Suprapubic skin (tissue), 4 donors: ENCODE data around the gene GPX6. TPM values are rescaled to one million over a fixed set of nuclear protein-coding genes. Genes with fewer than 3 reads are reported as not detected.

Source experiments
- DNase-seq, 2 donors: peaks; one replicate each; pipeline ENCODE4 v3.0.0-alpha.2; 2019; ENCODE audit warnings: low spot score in 2 of 2
- H3K27ac ChIP-seq: fragments of 200-600 bp; sonication (generic); one replicate; pipeline ENCODE4 v1.5.1; 2019
- H3K27me3 ChIP-seq: fragments of 200-600 bp; sonication (generic); one replicate; pipeline ENCODE4 v1.5.1; 2019
- H3K36me3 ChIP-seq: fragments of 200-600 bp; sonication (generic); one replicate; pipeline ENCODE4 v1.5.1; 2019
- H3K4me1 ChIP-seq: fragments of 200-600 bp; sonication (generic); one replicate; pipeline ENCODE4 v1.5.1; 2019
- H3K4me3 ChIP-seq: fragments of 200-600 bp; sonication (generic); one replicate; pipeline ENCODE4 v1.5.1; 2019; ENCODE audit warnings: mild to moderate bottlenecking
- H3K9me3 ChIP-seq: fragments of 200-600 bp; sonication (generic); one replicate; pipeline ENCODE4 v1.5.1; 2019
- CTCF ChIP-seq, 2 donors: fragments of 200-600 bp in 1 of 2; fragments of 450-650 bp in 1 of 2; sonication (generic) in 1 of 2; IDR thresholded peaks; one replicate each; pipeline ENCODE4 v1.5.1; 2016 to 2019; ENCODE audit warnings: antibody characterized with exemption in 2 of 2, mild to moderate bottlenecking in 1 of 2, moderate library complexity in 1 of 2
- EP300 ChIP-seq: sonication (generic); formaldehyde crosslinking; IDR thresholded peaks from one replicate; pipeline ENCODE4 v1.6.1; 2017; ENCODE audit warnings: antibody characterized with exemption
- POLR2A ChIP-seq, 2 donors: fragments of 450-650 bp; IDR thresholded peaks; one replicate each; pipeline ENCODE4 v1.6.1; 2017; ENCODE audit warnings: antibody characterized with exemption in 2 of 2, mild to moderate bottlenecking in 2 of 2, moderate library complexity in 2 of 2
- POLR2AphosphoS5 ChIP-seq, 3 donors: sonication (generic); formaldehyde crosslinking; IDR thresholded peaks; one replicate each; pipeline ENCODE4 v1.6.1; 2017; ENCODE audit warnings: antibody characterized with exemption in 3 of 3
- WGBS: methylation state at CpG from one replicate; pipeline ENCODE4 v1.1.5; 2018; 5-methylcytosine and 5-hydroxymethylcytosine counted together
- total RNA-seq, 4 donors: library from RNA; depleted of rRNA; stranded (reverse); fragments of >200 nt; gene quantifications; one replicate each; pipeline ENCODE4 v1.1.0, GENCODE V29; 2016

Gene GPX6
- total RNA-seq, 4 donors from 2014 or later, result not detected

GRCh38 chr6:28534306-28534705 lies 18.7 kb upstream of the GPX6 start:
- no peaks in the 10 kb centered on the region for H3K36me3 ChIP-seq
- H3K9me3 ChIP-seq, result no peaks in the 10 kb centered on the region
- TF ChIP-seq CTCF (IDR thresholded peaks at IDR 0.05) (no peak), POLR2AphosphoS5 (IDR thresholded peaks at IDR 0.05) (no peak), POLR2A (IDR thresholded peaks at IDR 0.05) (no peak), EP300 (no peak)
- WGBS, result 58% methylated on average over 3 of the region's 3 CpGs
- H3K27ac ChIP-seq, result no peak overlapping the region
- DNase-seq, result no peak
- H3K4me3 ChIP-seq, result no peak overlapping the region
- no peaks in the 10 kb centered on the region for H3K4me1 ChIP-seq
- peaks cover 35% of the 10 kb centered on the region for H3K27me3 ChIP-seq

GRCh38 chr6:28531479-28532128 lies 16.0 kb upstream of the GPX6 start:
- Histone ChIP-seq H3K4me3 (no peak overlapping the region), H3K36me3 (no peaks in the 10 kb centered on the region), H3K27me3 (peaks cover 19% of the 10 kb centered on the region), H3K4me1 (no peaks in the 10 kb centered on the region), H3K9me3 (no peaks in the 10 kb centered on the region), H3K27ac (no peak overlapping the region)
- no peak for DNase-seq
- WGBS, result 66% methylated on average over 7 of the region's 7 CpGs
- TF ChIP-seq POLR2AphosphoS5 (IDR thresholded peaks at IDR 0.05) (no peak), POLR2A (IDR thresholded peaks at IDR 0.05) (no peak), EP300 (no peak), CTCF (IDR thresholded peaks at IDR 0.05) (no peak)

GRCh38 chr6:28530777-28531176 lies 15.2 kb upstream of the GPX6 start:
- Histone ChIP-seq H3K27me3 (peaks cover 23% of the 10 kb centered on the region), H3K36me3 (no peaks in the 10 kb centered on the region), H3K4me3 (no peak overlapping the region), H3K9me3 (no peaks in the 10 kb centered on the region), H3K27ac (no peak overlapping the region), H3K4me1 (no peaks in the 10 kb centered on the region)
- TF ChIP-seq EP300 (no peak), CTCF (IDR thresholded peaks at IDR 0.05) (no peak), POLR2AphosphoS5 (IDR thresholded peaks at IDR 0.05) (no peak)
- WGBS, result 17% methylated on average over 1 of the region's 1 CpG
- no peak for DNase-seq

- TF ChIP-seq CTCF (IDR thresholded peaks at IDR 0.05) (no peak), POLR2AphosphoS5 (IDR thresholded peaks at IDR 0.05) (no peak), EP300 (no peak), POLR2A (IDR thresholded peaks at IDR 0.05) (no peak)
- Histone ChIP-seq H3K9me3 (no peaks in the 10 kb centered on the region), H3K27me3 (peaks cover 16% of the 10 kb centered on the region), H3K27ac (no peak within 1 kb of the TSS), H3K4me3 (no peak within 1 kb of the TSS), H3K4me1 (no peaks in the 10 kb centered on the region), H3K36me3 (no peaks in the 10 kb centered on the region)
- 35% methylated on average over 10 of the region's 10 CpGs for WGBS
- no peak for DNase-seq
Measured at GRCh38 chr6:28525496-28526039, 10.0 kb upstream of the GPX6 start, which contains the start of gene GPX5. TSS of gene GPX5 (plus strand) at chr6:28525881. CDS start at chr6:28526014, 133 bp downstream.

GRCh38 chr6:28523241-28523622 lies 7.6 kb upstream of the GPX6 start:
- Histone ChIP-seq H3K4me1 (no peaks in the 10 kb centered on the region), H3K27me3 (peaks cover 17% of the 10 kb centered on the region), H3K4me3 (no peak overlapping the region), H3K36me3 (no peaks in the 10 kb centered on the region), H3K27ac (no peak overlapping the region), H3K9me3 (no peaks in the 10 kb centered on the region)
- 12% methylated on average over 3 of the region's 3 CpGs for WGBS
- DNase-seq, result no peak
- no peak for TF ChIP-seq POLR2A (IDR thresholded peaks at IDR 0.05)
- TF ChIP-seq CTCF (IDR thresholded peaks at IDR 0.05), result no peak
- TF ChIP-seq POLR2AphosphoS5 (IDR thresholded peaks at IDR 0.05), result no peak
- no peak for TF ChIP-seq EP300
